PC-3 (cell line): ENCODE data around the gene EIF2AK3.

Experiments
- EZH2 ChIP-seq: fragments of 300-600 bp; sonication (generic); IDR thresholded peaks from one replicate; pipeline ENCODE4 v1.6.1; 2017; ENCODE audit warnings: antibody characterized with exemption, mild to moderate bottlenecking, low read length; ENCODE audit not compliant: unreplicated experiment
- TF ChIP-seq, protein P1 (sequence below): fragments of 300-600 bp; sonication (generic); conservative IDR thresholded peaks from 2 replicates; pipeline ENCODE4 v1.5.1; 2017; ENCODE audit warnings: antibody characterized with exemption, low read depth, mild to moderate bottlenecking, low read length

DNA sequence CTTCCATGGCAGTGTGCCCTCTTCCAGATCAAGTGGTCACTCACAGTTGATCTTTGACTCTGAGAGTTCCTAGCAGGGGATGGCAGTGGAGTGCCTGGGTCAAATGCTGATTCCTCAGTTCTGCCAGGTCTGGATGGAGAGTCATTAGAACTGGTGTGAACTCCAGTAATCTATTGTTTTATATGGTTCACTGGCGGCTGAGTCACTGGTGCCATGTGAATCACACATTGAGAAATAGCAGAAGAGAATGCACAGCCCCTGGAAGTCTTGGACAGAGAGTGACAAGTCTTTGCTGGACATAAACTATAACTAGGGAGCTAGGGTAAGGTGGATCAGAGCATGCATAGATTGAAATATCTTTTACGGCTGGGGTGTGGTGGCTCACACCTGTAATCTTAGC lies 86.9 kb downstream of the EIF2AK3 start:
- TF ChIP-seq, protein P1, sequence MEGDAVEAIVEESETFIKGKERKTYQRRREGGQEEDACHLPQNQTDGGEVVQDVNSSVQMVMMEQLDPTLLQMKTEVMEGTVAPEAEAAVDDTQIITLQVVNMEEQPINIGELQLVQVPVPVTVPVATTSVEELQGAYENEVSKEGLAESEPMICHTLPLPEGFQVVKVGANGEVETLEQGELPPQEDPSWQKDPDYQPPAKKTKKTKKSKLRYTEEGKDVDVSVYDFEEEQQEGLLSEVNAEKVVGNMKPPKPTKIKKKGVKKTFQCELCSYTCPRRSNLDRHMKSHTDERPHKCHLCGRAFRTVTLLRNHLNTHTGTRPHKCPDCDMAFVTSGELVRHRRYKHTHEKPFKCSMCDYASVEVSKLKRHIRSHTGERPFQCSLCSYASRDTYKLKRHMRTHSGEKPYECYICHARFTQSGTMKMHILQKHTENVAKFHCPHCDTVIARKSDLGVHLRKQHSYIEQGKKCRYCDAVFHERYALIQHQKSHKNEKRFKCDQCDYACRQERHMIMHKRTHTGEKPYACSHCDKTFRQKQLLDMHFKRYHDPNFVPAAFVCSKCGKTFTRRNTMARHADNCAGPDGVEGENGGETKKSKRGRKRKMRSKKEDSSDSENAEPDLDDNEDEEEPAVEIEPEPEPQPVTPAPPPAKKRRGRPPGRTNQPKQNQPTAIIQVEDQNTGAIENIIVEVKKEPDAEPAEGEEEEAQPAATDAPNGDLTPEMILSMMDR = no peak
- TF ChIP-seq EZH2 = no peak
